Measurements from ENCODE around the gene GRAMD2B.

DNA sequence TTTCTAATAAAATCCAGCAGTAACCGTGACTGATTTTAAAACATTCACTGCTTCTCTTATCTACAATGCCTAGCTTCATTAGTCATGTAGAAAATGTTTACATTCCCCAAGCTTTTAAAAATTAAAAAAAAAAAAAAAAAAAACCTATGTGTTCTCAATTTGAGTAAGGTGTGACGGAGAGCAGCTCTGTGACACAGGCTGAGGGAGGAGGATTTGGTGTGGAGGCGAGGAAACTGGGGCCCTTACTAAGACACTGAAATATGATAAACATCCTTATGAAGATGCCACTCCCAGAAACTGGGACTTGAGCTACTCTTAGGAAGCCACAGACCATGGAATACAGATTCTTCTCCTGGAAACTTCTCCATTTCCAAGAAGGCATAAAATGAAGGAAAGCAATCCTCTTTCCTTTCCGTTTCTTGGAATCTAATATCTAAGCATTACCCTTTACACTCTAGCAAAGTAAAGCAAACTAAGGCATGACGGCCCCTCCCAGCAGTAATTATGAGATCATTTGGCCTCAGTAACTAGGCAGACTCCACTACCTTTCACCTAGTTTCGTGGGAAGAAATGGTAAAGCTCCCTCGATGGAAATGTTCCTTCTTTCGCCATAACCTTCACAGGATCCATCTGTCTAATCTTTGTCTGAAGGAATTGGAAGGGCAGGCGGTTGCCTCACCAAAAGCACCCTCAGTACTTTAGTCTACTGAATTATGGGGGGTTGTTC lies 23.5 kb downstream of the GRAMD2B start:
- no peak for TF ChIP-seq CTCF (IDR thresholded peaks at IDR 0.05)
- no peak for TF ChIP-seq POLR2A (IDR thresholded peaks at IDR 0.05)
- TF ChIP-seq EP300 (IDR thresholded peaks at IDR 0.05) = no peak

Measured in upper lobe of left lung (tissue), 4 donors.